Measurements from ENCODE around the gene VPS4B. TPM values are rescaled to one million over a fixed set of nuclear protein-coding genes. Genes with fewer than 3 reads are reported as not detected.

Gene VPS4B
- total RNA-seq, 1 donor, result 47.4 TPM

- no peak for TF ChIP-seq CTCF (IDR thresholded peaks at IDR 0.05; ENCODE audit: extremely low read depth, low read depth, low read length)
- Histone ChIP-seq H3K27ac (ENCODE audit: low read depth, low read length) (no peak overlapping the region), H2AFZ (ENCODE audit: low read length) (no peak overlapping the region), H4K20me1 (ENCODE audit: insufficient read depth, low read length) (no peaks in the 10 kb centered on the region), H3K9me3 (ENCODE audit: low read depth, low read length) (no peaks in the 10 kb centered on the region), H3K4me3 (ENCODE audit: insufficient read depth, low read length) (no peak overlapping the region), H3K4me2 (ENCODE audit: insufficient read depth, low read length) (no peak overlapping the region), H3K4me1 (ENCODE audit: insufficient read depth, low read length) (no peaks in the 10 kb centered on the region), H3K36me3 (ENCODE audit: insufficient read depth, low read length) (no peaks in the 10 kb centered on the region), H3K79me2 (ENCODE audit: insufficient read depth, low read length) (no peaks in the 10 kb centered on the region), H3K27me3 (ENCODE audit: insufficient read depth, low read length) (no peaks in the 10 kb centered on the region)
- DNase-seq (ENCODE audit: insufficient read length, low spot score, missing footprints), result no peak
These were observed 24.8 kb upstream of the VPS4B start for GRCh38 chr18:63447066-63447465.

- no peak for DNase-seq (ENCODE audit: insufficient read length, low spot score, missing footprints)
- no peak overlapping the region for H3K27ac ChIP-seq (ENCODE audit: low read depth, low read length)
- H3K4me3 ChIP-seq (ENCODE audit: insufficient read depth, low read length), result no peak overlapping the region
- H4K20me1 ChIP-seq (ENCODE audit: insufficient read depth, low read length), result no peaks in the 10 kb centered on the region
- H3K27me3 ChIP-seq (ENCODE audit: insufficient read depth, low read length), result no peaks in the 10 kb centered on the region
- H2AFZ ChIP-seq (ENCODE audit: low read length), result no peak overlapping the region
- no peaks in the 10 kb centered on the region for H3K36me3 ChIP-seq (ENCODE audit: insufficient read depth, low read length)
- H3K4me1 ChIP-seq (ENCODE audit: insufficient read depth, low read length), result no peaks in the 10 kb centered on the region
- H3K79me2 ChIP-seq (ENCODE audit: insufficient read depth, low read length), result no peaks in the 10 kb centered on the region
- TF ChIP-seq CTCF (IDR thresholded peaks at IDR 0.05; ENCODE audit: extremely low read depth, low read depth, low read length), result no peak
- H3K4me2 ChIP-seq (ENCODE audit: insufficient read depth, low read length), result no peak overlapping the region
- H3K9me3 ChIP-seq (ENCODE audit: low read depth, low read length), result no peaks in the 10 kb centered on the region
These were observed 24.0 kb upstream of the VPS4B start for GRCh38 chr18:63446266-63446665.

- no peaks in the 10 kb centered on the region for H4K20me1 ChIP-seq (ENCODE audit: insufficient read depth, low read length)
- no peaks in the 10 kb centered on the region for H3K36me3 ChIP-seq (ENCODE audit: insufficient read depth, low read length)
- no peak overlapping the region for H3K27ac ChIP-seq (ENCODE audit: low read depth, low read length)
- no peaks in the 10 kb centered on the region for H3K9me3 ChIP-seq (ENCODE audit: low read depth, low read length)
- H3K79me2 ChIP-seq (ENCODE audit: insufficient read depth, low read length), result no peaks in the 10 kb centered on the region
- no peak overlapping the region for H3K4me2 ChIP-seq (ENCODE audit: insufficient read depth, low read length)
- no peaks in the 10 kb centered on the region for H3K4me1 ChIP-seq (ENCODE audit: insufficient read depth, low read length)
- no peaks in the 10 kb centered on the region for H3K27me3 ChIP-seq (ENCODE audit: insufficient read depth, low read length)
- no peak for DNase-seq (ENCODE audit: insufficient read length, low spot score, missing footprints)
- no peak for TF ChIP-seq CTCF (IDR thresholded peaks at IDR 0.05; ENCODE audit: extremely low read depth, low read depth, low read length)
- H3K4me3 ChIP-seq (ENCODE audit: insufficient read depth, low read length), result no peak overlapping the region
- H2AFZ ChIP-seq (ENCODE audit: low read length), result no peak overlapping the region
These were observed 22.8 kb upstream of the VPS4B start for GRCh38 chr18:63445037-63445436.

GRCh38 chr18:63444580-63444979, 22.3 kb upstream of the VPS4B start:
- Histone ChIP-seq H3K9me3 (ENCODE audit: low read depth, low read length) (no peaks in the 10 kb centered on the region), H3K4me3 (ENCODE audit: insufficient read depth, low read length) (no peak overlapping the region), H3K27me3 (ENCODE audit: insufficient read depth, low read length) (no peaks in the 10 kb centered on the region), H3K79me2 (ENCODE audit: insufficient read depth, low read length) (no peaks in the 10 kb centered on the region), H3K27ac (ENCODE audit: low read depth, low read length) (no peak overlapping the region), H4K20me1 (ENCODE audit: insufficient read depth, low read length) (no peaks in the 10 kb centered on the region), H3K36me3 (ENCODE audit: insufficient read depth, low read length) (no peaks in the 10 kb centered on the region), H3K4me1 (ENCODE audit: insufficient read depth, low read length) (no peaks in the 10 kb centered on the region), H3K4me2 (ENCODE audit: insufficient read depth, low read length) (no peak overlapping the region), H2AFZ (ENCODE audit: low read length) (no peak overlapping the region)
- no peak for TF ChIP-seq CTCF (IDR thresholded peaks at IDR 0.05; ENCODE audit: extremely low read depth, low read depth, low read length)
- DNase-seq (ENCODE audit: insufficient read length, low spot score, missing footprints), result peak; percentile 96

Data from osteoblast (primary cell).